Endothelial cell (in vitro differentiated cells): ENCODE results near the gene PEX5L. TPM values are rescaled to one million over a fixed set of nuclear protein-coding genes. Genes with fewer than 3 reads are reported as not detected.

Source experiments
- DNase-seq: peaks from one replicate; pipeline ENCODE4 v3.0.0; 2021; ENCODE audit warnings: low spot score
- H3K27ac Mint-ChIP-seq: one replicate; pipeline ENCODE4 v1.8.0; 2021; ENCODE audit warnings: mixed read lengths, inconsistent platforms; ENCODE audit not compliant: unreplicated experiment
- H3K27me3 Mint-ChIP-seq: one replicate; pipeline ENCODE4 v1.8.0; 2021; ENCODE audit warnings: mild to moderate bottlenecking, moderate library complexity, mixed read lengths, inconsistent platforms; ENCODE audit not compliant: unreplicated experiment
- H3K36me3 Mint-ChIP-seq: one replicate; pipeline ENCODE4 v1.8.0; 2021; ENCODE audit warnings: mild to moderate bottlenecking, low read depth, mixed read lengths, inconsistent platforms; ENCODE audit not compliant: unreplicated experiment
- H3K4me1 Mint-ChIP-seq: one replicate; pipeline ENCODE4 v1.8.0; 2021; ENCODE audit warnings: mild to moderate bottlenecking, mixed read lengths, inconsistent platforms; ENCODE audit not compliant: unreplicated experiment
- H3K4me3 Mint-ChIP-seq: one replicate; pipeline ENCODE4 v1.8.0; 2021; ENCODE audit warnings: mild to moderate bottlenecking, mixed read lengths, inconsistent platforms; ENCODE audit not compliant: unreplicated experiment
- H3K9me3 Mint-ChIP-seq: one replicate; pipeline ENCODE4 v1.8.0; 2021; ENCODE audit warnings: mixed read lengths, inconsistent platforms; ENCODE audit not compliant: unreplicated experiment
- CTCF ChIP-seq: fragments of 200-600 bp; sonication (generic); IDR thresholded peaks from one replicate; pipeline ENCODE4 v1.5.0; 2021; ENCODE audit warnings: antibody characterized with exemption; ENCODE audit not compliant: unreplicated experiment
- total RNA-seq: library from RNA; stranded (reverse); fragmentation: NEBNext Ultra II Directional; extraction: Animal tissue kit (Norgen Biotek cat#: 25700); gene quantifications from one replicate; pipeline ENCODE4 v1.2.1, GENCODE V29; 2021; ENCODE audit not compliant: unreplicated experiment

Gene PEX5L
- total RNA-seq, 1 donor from 2014 or later: 5.2 TPM

GRCh38 chr3:180072786-180073185 is 36.0 kb upstream of the PEX5L start:
- no peaks in the 10 kb centered on the region for H3K27me3 Mint-ChIP-seq
- H3K9me3 Mint-ChIP-seq: no peaks in the 10 kb centered on the region
- H3K4me1 Mint-ChIP-seq: peaks cover 8% of the 10 kb centered on the region
- H3K27ac Mint-ChIP-seq: no peak overlapping the region
- no peaks in the 10 kb centered on the region for H3K36me3 Mint-ChIP-seq
- DNase-seq: no peak
- H3K4me3 Mint-ChIP-seq: no peak overlapping the region
- TF ChIP-seq CTCF: no peak

GRCh38 chr3:180070925-180071324 is 34.2 kb upstream of the PEX5L start:
- H3K36me3 Mint-ChIP-seq: no peaks in the 10 kb centered on the region
- TF ChIP-seq CTCF: no peak
- no peak overlapping the region for H3K27ac Mint-ChIP-seq
- no peaks in the 10 kb centered on the region for H3K27me3 Mint-ChIP-seq
- peaks cover 8% of the 10 kb centered on the region for H3K4me1 Mint-ChIP-seq
- DNase-seq: no peak
- no peaks in the 10 kb centered on the region for H3K9me3 Mint-ChIP-seq
- H3K4me3 Mint-ChIP-seq: no peak overlapping the region

GRCh38 chr3:180068023-180068422 is 31.3 kb upstream of the PEX5L start:
- no peak overlapping the region for H3K4me3 Mint-ChIP-seq
- no peak for TF ChIP-seq CTCF
- no peaks in the 10 kb centered on the region for H3K27me3 Mint-ChIP-seq
- no peaks in the 10 kb centered on the region for H3K36me3 Mint-ChIP-seq
- no peaks in the 10 kb centered on the region for H3K9me3 Mint-ChIP-seq
- H3K4me1 Mint-ChIP-seq: peaks cover 8% of the 10 kb centered on the region
- DNase-seq: no peak
- no peak overlapping the region for H3K27ac Mint-ChIP-seq

GRCh38 chr3:180066598-180066997 is 29.9 kb upstream of the PEX5L start:
- no peak for TF ChIP-seq CTCF
- peaks cover 13% of the 10 kb centered on the region for H3K4me1 Mint-ChIP-seq
- H3K27ac Mint-ChIP-seq: no peak overlapping the region
- H3K9me3 Mint-ChIP-seq: no peaks in the 10 kb centered on the region
- H3K36me3 Mint-ChIP-seq: no peaks in the 10 kb centered on the region
- no peak for DNase-seq
- no peaks in the 10 kb centered on the region for H3K27me3 Mint-ChIP-seq
- H3K4me3 Mint-ChIP-seq: no peak overlapping the region

- Mint-ChIP-seq H3K9me3 (no peaks in the 10 kb centered on the region), H3K4me3 (no peak overlapping the region), H3K27ac (no peak overlapping the region), H3K27me3 (no peaks in the 10 kb centered on the region), H3K4me1 (peaks cover 13% of the 10 kb centered on the region), H3K36me3 (no peaks in the 10 kb centered on the region)
- DNase-seq: no peak
- TF ChIP-seq CTCF: no peak
These were observed 27.0 kb upstream of the PEX5L start for GRCh38 chr3:180063783-180064182.
